ENCODE measurements around the gene GRIA1. TPM values are rescaled to one million over a fixed set of nuclear protein-coding genes. Genes with fewer than 3 reads are reported as not detected.

Gene GRIA1
- total and polyA plus RNA-seq, 2 of the 13 experiments (the other 11 are each of a cell fraction or from before 2014, with no cell fraction given), result not detected

GRCh38 chr5:153793699-153794098 lies 303.2 kb downstream of the GRIA1 start (continued):
- TF ChIP-seq ZNF362 (CRISPR knock-in tag; IDR thresholded peaks at IDR 0.05; ENCODE audit: borderline replicate concordance) (no peak), RELA (CRISPR knock-in tag; IDR thresholded peaks at IDR 0.05) (no peak), AHR (CRISPR knock-in tag; IDR thresholded peaks at IDR 0.05) (no peak), ZNF263 (CRISPR knock-in tag; IDR thresholded peaks at IDR 0.05) (no peak), AKAP8 (CRISPR knock-in tag; IDR thresholded peaks at IDR 0.05) (no peak)

DNA sequence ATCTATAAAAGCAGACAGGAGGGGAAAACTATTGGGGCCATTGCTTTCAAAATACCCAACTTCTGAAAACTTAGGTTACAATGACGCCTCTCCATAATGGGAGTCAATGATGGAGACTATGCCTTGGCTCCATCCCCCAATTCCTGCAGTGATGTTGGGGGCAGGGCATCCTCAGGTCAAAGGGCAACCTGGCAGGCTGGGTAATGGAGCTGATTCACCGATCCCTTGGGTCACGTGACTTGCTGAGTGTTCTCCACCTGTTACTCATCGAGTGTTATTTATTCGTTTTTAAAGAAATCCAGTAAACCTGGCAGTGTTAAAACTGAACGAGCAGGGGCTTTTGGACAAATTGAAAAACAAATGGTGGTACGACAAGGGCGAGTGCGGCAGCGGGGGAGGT lies 303.9 kb downstream of the GRIA1 start:
- no peak overlapping the region for H3K4me3 ChIP-seq (replicated peaks in 1 of 3; ENCODE audit: insufficient read depth in 1 of 3, low read depth in 2 of 3, low read length in 3 of 3)
- DNase-seq (ENCODE audit: low spot score), result no peak
- no peaks in the 10 kb centered on the region for H3K79me2 ChIP-seq (ENCODE audit: insufficient read depth, low read length)
- CTCF ChIA-PET (ENCODE audit: low intra/inter-chr PET ratio, low total read pairs), result no interaction called here
- no peak for ATAC-seq
- no peak for FAIRE-seq
- intact Hi-C loops (cut with micrococcal nuclease; ENCODE audit: unreplicated experiment), result no loop called here
- in situ Hi-C loops (cut with HindIII; ENCODE audit: extremely low pct_ligation_motif_present, low pct_unique_long_range_greater_than_20kb), result no loop called here
- no peak overlapping the region for H3K4me2 ChIP-seq (ENCODE audit: low read depth, low read length)
- H3K27me3 ChIP-seq (ENCODE audit: control insufficient read depth in 1 of 2, insufficient read depth in 2 of 2, low read length in 2 of 2), result no peaks in the 10 kb centered on the region
- no peaks in the 10 kb centered on the region for H3K4me1 ChIP-seq (ENCODE audit: insufficient read depth, low read length)
- BruUV-seq (replicated peaks), result no TSS peak
- no peaks in the 10 kb centered on the region for H3K36me3 ChIP-seq (replicated peaks in 1 of 2; ENCODE audit: control insufficient read depth in 1 of 2, insufficient read depth in 2 of 2, low read length in 2 of 2)
- 35% methylated on average over 10 of the region's 10 CpGs for WGBS (ENCODE audit: low lambda C conversion rate)
- H3K27ac ChIP-seq (ENCODE audit: extremely low read length, insufficient read depth, low read length), result no peak overlapping the region
- H2AFZ ChIP-seq (ENCODE audit: low read length), result no peak overlapping the region
- no peaks in the 10 kb centered on the region for H3K9me3 ChIP-seq (ENCODE audit: low read length)
- TF ChIP-seq JUND (CRISPR knock-in tag; IDR thresholded peaks at IDR 0.05) (no peak), USF2 (IDR thresholded peaks at IDR 0.05; ENCODE audit: low read depth, low read length) (peak; percentile 69), USF2 (CRISPR knock-in tag; IDR thresholded peaks at IDR 0.05; ENCODE audit: borderline replicate concordance) (no peak), HNRNPLL (IDR thresholded peaks at IDR 0.05; ENCODE audit: low read depth, low read length, poor library complexity, severe bottlenecking) (no peak), RAD51 (IDR thresholded peaks at IDR 0.05; ENCODE audit: borderline replicate concordance) (peak; percentile 78)
- H4K20me1 ChIP-seq (ENCODE audit: insufficient read depth, low read length), result no peaks in the 10 kb centered on the region
- POLR2A ChIA-PET, result no interaction called here
- H3K9ac ChIP-seq (ENCODE audit: insufficient read depth, low read depth, low read length), result no peak overlapping the region
